ENCODE results near the gene NFIC.

- TF ChIP-seq CTCF (conservative IDR thresholded peaks at IDR 0.05; ENCODE audit: low read length), result no peak
- no peak for TF ChIP-seq EZH2phosphoT487 (IDR thresholded peaks at IDR 0.05; ENCODE audit: borderline replicate concordance, low read depth, low read length)
These were observed 65.5 kb downstream of the NFIC start for GRCh38 chr19:3431760-3432397.
